ENCODE data around the gene PRPF40B. TPM values are rescaled to one million over a fixed set of nuclear protein-coding genes. Genes with fewer than 3 reads are reported as not detected.
A peak's percentile ranks its signal among the peaks of the same experiment; 100 is the strongest.

The PRPF40B gene
- total RNA-seq, 1 experiment from 2014 or later: 12.3 TPM

DNA sequence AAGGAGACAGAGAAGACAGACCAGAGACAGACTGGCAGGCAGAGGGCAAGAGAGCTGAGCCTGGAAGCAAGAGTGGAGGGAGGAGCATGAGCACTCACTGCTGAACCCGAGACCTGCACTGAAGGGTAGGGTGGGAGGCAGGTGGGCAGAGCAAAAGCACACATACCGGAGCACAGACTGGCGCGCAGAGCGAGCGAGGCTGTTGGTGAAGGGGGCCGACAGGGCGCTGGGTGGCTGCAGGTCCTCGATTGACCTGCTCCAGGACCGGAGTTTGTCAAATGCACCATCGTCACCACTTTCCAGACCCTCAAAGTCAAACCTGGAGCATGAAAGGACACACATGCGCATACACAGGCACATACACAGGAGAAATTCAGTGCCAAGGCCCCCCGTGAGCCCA is 34.9 kb downstream of the PRPF40B start:
- DNase-seq (ENCODE audit: low spot score): no peak

DNA sequence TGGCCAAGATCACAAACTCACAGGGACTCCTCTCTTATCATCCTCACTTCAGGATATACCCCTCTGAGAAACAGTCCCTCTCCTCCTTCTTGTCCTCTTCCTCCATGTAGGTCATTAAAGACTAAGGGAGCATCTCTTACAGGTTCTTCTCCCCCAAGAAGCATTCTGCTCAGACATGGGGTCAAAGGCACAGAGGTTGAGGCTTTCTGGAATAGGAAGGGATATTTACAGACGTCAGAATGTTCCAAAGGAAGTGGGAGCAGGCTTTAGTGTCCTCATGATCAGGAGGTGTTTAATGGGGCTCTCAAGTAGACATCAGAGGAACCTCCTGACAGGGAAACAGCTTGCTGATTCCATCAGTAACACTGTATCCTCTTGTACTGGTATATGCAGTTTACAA is 36.4 kb downstream of the PRPF40B start:
- DNase-seq (ENCODE audit: low spot score): no peak

DNA sequence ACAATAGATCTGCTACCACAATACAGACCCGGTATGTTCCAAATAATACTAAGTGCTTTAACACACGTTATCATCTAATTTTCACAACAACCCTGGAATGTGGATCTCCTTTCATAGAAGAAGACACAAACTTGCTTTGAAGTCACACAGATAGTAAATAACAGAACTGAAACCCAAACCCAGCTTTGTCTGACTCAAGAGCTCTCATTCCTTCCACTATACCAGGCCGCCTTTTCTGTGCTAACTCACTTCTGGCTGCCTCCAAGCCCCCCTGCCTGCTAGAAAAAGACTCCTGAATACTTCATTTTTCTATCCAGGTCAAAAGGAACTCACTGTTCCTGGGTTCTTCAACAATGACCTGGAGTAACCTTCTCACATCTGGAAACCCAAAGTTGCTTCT is 37.8 kb downstream of the PRPF40B start:
- no peak for DNase-seq (ENCODE audit: low spot score)

DNA sequence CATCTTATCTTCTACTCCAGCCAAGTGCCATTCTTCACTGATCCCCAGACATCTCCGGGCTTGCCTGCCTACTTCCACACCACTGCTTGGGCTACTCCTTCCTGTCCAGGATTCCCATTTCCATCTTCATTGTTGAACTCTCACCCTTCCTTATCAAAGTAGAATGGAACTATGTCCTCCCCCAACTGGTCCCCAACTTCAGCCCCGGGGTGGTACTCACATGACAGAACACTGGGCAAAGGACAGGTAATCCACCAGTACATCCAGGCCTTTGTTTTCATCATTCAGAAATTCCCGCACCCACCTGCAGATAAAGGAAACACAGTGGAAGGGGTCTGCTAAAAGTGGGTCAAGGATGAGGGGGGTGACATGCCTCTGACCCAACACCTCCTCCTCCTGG is 38.4 kb downstream of the PRPF40B start:
- no peak for DNase-seq (ENCODE audit: low spot score)

DNA sequence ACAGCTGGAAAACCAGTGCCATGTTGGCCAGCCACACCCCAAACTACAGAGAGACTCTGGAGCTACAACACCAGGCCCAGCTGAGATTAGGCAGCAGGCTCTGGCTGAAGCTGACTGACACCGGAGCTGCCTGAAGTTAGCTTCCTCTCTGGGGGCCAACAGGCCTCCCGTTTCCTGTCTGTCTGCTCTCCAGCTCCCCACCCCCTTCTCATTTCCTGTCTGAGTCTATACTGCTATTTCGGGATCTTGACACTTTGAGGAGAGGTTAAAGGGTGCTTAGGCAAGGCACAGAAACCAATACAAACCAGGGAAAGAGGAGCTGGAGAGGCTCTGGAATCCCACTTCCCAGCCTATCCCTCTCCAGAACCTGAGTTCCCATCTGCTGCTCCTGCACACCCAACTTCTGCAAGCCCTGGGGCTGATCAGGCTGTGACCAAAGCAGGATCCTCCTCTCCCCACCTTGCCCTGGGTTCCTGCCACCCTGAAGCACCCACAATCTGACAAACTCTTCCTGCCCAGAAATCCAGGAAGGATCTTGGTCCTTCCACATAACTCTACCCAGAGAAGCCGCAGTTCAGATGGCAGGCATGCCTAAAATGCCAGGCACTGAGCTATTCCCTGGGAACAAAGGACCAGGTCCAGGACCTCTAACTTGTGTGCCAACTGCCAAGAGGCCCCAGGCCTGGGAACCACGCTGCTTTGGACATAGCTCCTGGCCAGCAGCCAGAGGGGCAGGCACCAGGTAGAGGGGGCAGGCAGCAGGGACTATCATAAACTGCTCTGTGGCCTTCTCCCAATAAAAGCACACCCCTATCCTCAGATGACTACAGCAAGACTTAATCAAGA is 39.9 kb downstream of the PRPF40B start:
- DNase-seq (ENCODE audit: low spot score): no peak

DNA sequence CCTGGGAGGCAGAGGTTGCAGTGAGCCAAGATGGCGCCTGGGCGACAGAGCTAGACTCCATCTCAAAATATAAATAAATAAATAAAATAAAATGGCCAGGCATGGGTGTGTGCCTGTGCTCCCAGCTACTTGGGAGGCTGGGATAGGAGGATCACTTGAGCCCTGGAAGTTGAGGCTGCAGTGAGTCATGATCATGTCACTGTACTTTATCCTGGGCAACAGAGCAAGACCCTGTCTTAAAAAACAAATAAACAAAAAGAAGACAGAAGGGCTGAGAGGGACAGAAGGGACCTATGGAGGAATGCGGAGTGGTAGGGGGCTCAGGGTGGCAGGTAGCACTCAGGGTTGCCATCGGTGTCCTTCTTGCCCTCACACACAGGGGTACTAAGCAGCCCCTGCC is 40.8 kb downstream of the PRPF40B start:
- no peak for DNase-seq (ENCODE audit: low spot score)

DNA sequence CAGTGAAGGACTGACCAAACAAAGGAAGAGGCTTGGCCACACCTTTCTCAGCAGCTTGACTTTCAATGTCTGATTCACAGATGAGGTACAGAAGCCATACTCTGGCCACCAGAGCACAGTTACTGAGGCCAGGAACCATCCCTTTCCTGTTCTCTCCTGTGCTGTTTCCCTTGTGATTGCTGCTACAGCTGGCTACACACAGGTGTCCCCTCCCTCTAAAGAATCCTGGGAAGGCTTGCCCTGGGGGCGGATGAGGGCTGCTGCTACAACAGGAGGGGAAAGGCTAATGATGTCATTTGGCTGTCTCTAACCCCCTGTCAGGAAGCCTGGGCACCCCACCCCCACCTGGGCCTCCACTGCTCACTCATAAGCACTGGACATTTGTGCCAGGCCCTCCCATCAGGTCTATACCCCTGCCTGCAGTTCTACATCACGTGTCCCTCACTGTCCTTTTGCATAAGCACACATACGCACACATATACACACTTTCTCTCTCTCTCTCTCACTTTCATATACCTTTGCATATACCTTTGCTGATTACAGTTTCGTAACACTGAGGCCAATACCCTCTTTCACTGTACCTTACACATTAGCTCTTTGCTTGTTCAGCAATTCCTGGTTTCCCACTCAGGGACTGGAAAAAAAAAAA is 41.4 kb downstream of the PRPF40B start:
- no peak for DNase-seq (ENCODE audit: low spot score)

DNA sequence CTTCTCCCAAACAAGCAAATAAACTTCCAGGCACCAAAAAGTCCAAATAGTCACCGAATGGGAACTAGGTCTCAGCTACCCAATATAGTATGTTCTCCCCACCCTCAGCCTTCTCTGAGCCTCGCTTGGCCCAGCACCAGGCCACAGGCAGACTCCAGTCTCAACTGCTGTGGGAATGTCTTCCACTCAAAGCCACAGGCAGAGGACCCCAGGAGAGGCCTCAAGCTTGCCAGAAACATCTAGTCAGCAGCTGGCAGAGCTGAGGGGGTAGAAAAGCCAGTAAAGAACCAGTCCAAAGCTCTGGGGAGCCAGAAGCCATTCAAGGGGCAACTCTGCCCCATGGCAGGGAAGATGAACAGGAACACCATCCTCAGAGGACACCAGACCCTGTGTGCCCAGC is 42.0 kb downstream of the PRPF40B start:
- no peak for DNase-seq (ENCODE audit: low spot score)

DNA sequence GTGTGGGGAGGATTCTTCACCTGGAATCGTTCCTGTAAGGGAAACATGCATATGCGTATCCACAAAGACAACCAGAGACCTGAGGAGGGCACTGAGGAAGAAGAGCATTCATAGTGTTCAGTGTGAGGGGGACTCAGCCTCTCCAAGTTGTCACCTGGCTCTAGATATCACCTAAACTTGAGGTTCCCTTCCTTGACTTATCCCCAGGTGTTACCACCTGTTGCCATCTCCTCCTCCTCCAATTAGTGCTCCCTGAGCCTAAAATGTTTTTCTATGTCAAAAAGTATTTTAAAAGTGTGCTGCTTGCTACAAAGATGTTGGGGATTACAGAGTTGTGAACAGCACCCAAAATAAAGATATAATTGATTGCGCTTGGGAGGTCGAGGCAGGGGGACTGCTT is 42.8 kb downstream of the PRPF40B start:
- DNase-seq (ENCODE audit: low spot score): no peak

DNA sequence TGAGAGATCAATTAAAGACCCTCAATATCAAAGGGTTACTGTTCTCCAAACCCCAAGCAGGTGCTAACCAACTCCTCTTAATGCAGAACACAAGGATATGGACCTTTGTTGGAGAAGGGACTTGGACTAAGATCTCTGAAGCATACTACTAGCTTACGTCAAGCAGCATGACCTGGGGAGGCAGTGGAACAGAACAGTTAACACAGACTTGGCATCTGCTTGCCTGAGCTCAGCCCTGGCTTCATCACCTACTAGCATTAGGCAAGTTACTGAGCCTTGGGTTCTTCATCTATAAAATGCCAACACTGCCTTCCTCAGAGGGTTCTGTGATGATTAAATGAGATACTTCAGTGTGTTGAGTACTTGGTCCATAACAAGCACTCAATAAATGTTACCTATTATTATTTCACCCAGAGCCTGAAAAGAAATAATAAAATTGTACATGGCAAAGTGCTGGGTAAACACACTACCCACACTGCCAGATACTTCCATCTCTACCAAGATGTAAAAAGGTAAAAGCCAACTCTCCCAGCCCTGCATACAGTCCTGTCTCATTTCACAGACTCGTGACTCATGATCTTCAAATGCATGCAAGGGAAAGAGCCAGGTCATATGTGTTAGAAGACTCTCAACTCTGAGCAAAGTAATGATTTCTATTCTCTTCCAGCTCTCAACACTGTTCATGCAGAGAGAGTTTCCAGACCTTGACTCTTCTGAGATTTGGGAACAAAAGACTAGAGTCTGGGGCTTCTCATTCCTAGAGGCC is 44.1 kb downstream of the PRPF40B start:
- DNase-seq (ENCODE audit: low spot score): no peak

DNA sequence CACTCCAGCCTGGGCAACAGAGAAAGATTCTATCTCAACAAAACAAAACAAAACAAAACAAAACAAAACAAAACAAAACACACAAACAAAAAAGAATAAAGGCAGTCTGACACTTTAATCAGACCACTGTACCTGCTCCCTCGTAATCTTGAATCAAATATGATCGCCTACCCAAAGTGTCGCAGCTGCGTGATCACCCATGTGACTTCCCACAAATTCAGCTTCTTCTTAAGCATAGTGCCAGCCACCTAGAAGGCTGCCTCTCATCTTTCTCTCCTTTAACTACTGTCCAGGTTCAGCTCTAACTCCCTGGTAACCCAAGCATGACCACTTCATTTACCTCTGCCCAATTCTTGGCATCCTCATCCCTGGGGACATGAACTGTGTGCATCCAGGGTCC is 46.4 kb downstream of the PRPF40B start:
- DNase-seq (ENCODE audit: low spot score): no peak

DNA sequence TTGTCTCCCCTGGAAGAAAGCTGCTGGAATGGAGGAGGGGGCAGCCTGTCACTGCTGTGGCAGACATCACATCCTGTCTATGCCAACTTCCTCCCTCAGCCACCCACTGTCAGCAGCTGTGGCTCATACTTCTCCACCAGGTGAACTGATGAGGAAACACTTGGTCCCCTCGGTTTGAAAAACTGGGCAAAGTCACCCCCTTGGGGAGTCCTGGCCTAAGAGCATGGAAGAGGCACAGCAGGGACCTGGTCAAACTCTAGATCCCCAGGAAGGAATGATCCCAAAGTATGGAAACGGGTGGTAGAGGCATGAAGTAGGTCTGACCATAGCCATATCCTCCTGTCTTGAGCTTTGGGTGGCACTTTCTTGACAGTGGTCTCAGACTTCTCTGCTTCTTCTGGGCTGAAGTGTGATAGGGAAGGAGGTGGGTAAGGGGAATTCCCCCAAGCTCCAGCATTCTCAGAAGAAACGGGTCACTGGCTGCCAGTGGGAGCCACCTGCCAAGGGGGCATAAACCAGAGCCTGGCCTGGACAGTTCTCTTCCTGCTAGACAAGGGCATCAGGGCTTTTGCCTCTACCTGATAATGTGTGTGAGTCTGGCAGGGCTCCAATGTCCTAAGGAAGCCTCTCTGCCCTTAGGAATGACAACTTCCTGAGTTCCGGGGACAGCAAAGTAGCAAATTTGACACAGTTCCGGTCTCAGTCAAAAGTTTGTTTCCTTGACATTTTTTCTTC is 47.8 kb downstream of the PRPF40B start:
- DNase-seq (ENCODE audit: low spot score): no peak

DNA sequence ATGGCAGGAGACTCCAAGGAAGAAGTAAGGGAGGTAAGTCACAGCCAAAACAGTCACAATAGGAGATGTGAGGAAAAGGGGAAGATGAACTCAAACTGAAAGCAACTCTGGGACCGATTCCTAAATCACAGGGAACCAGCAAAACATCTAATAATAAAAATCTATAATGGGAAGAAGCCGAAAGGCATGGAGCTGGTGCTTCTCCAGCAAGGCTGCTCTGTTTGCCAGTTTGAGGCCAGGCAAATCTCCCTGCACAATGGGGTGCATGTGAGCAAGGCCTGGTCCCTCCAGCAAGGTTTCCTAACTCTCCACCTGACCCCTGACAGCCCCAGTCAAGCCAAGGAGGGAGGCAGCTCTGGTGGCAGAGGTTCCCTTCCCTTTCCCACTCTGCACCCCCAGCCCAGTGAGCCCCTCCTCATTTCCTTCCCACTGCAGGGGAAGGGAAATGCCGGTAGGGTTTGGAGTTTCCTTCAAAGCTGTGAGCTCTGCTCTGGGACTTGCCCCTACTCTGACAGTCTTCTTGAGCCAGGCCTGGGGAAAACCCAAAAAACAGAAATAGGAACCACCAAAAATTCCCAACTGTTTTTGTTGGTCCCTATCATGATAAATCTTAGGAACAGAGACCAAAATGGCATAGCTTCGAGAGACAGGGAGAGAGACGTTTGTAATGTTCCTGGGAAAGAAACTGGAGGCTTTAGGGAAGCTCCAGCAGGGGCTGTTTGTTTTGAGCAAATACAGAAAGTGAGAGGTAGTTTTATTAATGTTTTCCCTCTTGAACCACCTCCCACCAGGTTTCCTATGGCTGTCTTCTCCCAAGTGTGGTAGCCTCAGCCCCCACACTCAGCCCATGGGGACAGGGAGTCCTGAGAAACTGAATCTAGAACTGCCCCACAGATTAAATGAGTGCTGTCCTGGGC is 49.2 kb downstream of the PRPF40B start:
- DNase-seq (ENCODE audit: low spot score): no peak

DNA sequence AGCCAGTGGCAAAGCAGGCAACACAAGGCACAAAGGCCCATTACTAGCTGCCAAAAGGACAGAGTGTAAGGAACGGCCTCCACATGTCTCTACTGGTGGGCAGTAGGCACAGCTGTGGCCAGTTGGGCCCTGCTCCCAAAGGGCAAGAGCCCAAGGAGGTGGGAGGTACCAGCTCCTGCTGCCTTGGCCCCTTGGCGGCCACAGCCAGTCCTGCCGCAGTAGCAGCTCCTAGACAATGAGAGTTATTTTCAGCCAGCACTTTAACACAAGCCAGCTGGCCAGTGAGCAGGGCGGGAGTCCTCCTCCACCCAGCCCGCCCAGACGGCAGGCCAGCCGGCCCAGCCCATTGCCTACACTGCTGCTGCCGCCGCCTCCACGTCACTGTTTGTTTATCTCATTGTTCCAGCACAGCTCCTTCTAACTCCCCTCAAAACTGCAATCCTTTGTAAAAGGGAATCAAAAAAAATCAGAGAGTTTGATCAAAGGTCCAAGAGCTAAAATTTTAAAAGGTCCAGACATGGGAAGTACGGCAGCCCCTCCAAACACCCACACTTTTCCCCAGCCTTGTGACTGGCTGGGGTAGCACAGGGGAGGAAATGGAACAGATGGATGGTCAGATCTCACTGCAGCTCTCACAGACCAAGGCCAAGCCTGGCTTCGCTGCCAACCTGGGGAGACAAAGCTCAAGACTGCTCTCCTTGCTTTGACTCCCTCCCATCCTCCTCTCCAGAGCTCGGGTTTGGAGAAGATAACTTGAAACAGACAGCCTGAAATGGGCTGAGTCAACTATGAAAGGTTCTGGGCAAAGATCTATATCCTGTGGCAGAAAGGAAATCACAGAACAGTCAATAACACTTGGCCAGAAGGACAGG is 50.3 kb downstream of the PRPF40B start:
- peak; percentile 84 for DNase-seq (ENCODE audit: low spot score)

DNA sequence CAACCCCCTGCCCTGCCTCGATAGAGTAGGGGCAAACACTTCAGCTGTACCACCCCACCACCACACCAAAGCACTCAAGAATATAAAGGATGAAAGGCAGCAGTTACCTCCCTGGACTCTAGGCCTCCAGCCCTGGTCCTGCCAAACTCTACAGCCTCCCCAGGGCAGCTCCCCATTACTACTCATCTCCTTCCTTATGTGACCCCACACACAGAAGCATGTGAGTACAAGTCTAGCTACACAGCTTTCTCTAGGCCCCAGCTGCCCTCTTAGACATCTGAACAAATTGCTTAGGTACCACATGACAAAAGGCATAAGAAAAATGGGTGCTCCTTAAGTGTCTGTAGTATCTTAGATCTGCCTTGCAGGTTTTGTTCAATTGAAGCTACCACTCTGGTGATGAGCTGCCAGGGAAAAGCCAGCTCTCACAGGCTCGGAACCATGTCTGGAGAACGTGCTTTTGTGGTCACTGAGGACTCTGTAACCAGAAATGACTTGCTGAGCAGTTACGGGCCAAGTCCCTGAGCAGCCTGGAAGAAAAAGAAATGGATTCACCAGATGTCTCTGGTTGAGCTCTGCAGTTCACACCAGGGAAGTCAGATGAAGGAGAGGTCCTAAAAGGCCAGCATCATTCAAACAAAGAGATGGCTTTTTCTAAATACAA is 51.1 kb downstream of the PRPF40B start:
- DNase-seq (ENCODE audit: low spot score): no peak

DNA sequence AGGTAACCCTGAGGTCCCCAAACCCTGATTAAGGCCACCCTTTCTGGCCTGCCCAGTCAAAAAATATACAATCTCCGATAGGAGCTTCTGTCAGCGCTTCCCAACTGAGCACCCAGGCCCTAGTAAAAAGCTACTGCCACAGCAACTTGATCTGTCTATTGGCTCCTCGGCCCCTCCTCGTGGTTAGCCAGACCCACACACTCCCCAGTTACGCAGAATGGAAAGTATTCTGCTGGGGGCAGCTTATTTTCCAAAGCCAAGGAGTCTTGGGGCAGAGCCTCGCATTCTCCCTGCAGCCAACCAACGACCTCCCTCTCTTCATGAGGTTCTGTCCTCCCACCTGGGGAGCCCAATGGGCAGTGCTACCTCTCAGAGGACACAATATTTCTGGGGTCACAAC is 51.8 kb downstream of the PRPF40B start:
- no peak for DNase-seq (ENCODE audit: low spot score)

DNA sequence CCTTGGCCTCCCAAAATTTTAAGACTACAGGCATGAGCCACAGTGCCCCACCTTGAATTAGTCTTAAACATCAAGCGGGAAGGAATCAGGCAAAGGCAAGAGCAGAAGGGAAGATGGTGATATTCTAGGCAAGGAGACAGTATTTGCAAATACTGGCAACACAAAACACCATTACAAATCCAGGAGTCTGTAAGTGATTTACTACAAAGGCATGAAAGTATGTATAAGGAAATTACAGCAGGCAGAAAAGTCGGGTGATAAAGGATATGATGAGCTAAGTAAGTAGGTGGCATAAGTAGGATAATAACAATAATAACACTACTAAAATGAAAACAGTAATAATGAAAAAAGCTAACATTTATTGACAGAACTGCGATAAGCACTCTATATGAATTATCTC is 55.4 kb downstream of the PRPF40B start:
- no peak for DNase-seq (ENCODE audit: low spot score)

DNA sequence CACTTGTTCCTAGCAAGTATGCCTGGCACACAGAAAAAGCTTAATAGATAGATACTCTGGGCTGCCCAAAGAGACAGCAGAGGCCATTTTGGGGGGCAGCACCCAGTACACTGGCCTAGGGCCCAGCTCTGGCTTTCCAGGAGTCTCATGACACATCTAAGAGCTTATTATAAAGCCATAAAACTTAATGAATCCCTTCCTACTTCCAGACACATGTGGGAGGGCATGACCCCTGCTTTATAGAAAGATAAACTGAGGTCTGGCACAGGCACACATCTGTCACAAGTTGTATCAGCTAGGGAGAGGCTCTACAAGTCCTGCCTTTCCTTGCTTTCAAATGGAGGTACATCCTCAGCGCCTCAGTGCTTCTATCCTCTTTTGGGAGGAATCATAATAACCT is 56.7 kb downstream of the PRPF40B start:
- no peak for DNase-seq (ENCODE audit: low spot score)

DNA sequence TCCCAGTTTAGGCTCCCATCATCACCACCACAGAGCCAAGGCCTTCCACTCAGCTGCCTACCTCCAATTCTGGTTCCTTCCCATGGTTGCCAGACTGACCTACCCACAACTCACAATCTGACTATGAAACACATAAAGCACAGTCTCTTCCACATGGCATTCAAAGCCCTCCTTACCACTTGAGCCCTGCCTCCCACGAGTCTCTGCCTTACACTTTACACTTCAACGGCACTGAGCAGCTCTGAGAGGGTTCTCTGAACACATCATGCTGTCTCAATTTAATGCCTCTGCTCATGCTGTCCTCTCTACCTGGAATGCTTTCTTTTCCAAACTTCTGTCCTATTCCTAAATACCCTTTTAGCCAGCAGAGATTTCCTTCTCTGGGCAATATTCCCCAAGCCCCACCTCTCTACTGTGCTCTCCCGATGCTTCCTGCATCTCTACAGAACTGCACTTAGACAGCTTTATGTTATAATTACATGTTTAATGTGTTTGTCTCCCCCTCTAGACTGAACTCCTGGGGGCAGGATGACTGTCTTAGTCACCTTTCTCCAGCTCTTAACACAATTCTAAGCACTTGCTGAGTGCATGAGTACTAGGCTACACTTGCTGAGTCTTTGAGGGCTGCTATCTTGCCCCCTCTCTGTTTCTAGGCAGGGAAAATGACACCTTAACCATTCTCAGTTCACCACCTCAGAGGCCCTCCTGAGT is 60.4 kb downstream of the PRPF40B start:
- no peak for DNase-seq (ENCODE audit: low spot score)
